ENCODE measurements around the gene IQCE.

The IQCE gene

DNA sequence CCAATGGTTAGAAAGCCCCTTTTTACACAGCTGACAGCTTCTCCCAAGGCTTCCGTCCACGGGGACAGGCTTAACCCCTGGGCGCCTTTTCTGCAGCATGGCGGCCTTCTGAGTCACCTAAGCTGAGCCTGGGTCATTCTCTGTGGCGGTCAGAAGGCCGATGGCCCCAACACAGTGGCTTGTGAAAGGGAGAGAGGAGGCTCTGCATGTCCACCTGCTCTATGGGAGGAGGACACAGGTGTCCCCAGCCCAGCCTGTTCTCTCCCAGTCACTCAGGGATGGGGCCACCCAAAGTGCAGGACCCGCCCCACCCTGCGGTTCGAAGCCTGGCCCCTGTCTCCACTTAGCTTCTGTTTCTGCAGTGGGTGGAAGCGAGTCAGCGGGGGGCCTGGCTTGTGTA is 52.6 kb downstream of the IQCE start:
- Histone ChIP-seq H3K36me3 (no peaks in the 10 kb centered on the region), H3K9me3 (ENCODE audit: severe bottlenecking) (no peaks in the 10 kb centered on the region), H3K4me3 (ENCODE audit: low read depth, low read length) (no peak overlapping the region), H3K27ac (no peak overlapping the region), H3K27me3 (ENCODE audit: insufficient read depth, low read depth, severe bottlenecking) (no peaks in the 10 kb centered on the region)
- TF ChIP-seq, protein P1, sequence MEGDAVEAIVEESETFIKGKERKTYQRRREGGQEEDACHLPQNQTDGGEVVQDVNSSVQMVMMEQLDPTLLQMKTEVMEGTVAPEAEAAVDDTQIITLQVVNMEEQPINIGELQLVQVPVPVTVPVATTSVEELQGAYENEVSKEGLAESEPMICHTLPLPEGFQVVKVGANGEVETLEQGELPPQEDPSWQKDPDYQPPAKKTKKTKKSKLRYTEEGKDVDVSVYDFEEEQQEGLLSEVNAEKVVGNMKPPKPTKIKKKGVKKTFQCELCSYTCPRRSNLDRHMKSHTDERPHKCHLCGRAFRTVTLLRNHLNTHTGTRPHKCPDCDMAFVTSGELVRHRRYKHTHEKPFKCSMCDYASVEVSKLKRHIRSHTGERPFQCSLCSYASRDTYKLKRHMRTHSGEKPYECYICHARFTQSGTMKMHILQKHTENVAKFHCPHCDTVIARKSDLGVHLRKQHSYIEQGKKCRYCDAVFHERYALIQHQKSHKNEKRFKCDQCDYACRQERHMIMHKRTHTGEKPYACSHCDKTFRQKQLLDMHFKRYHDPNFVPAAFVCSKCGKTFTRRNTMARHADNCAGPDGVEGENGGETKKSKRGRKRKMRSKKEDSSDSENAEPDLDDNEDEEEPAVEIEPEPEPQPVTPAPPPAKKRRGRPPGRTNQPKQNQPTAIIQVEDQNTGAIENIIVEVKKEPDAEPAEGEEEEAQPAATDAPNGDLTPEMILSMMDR (IDR thresholded peaks at IDR 0.05; ENCODE audit: low read depth, low read length): no peak
- no peak for DNase-seq

DNA sequence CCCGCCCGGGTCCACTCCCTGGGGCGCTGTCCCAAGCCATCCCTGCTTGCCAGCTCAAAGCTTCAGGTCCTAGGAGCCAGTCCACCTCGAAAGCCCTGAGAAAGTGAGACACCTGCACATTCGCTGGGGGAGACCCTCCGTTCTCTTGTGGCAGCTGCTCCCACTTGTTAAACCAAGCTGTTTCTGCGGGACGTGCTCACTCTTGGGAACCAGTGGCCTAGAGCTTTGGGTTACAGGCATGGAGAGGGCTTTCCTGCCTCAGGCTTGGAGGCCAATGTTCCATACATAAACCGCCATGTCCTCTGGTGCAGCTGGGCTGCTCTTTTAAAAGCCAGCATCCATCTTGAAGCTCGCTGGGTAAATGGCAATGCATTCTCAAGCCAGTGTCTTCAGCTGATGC is 53.1 kb downstream of the IQCE start:
- TF ChIP-seq, protein P1 (IDR thresholded peaks at IDR 0.05; ENCODE audit: low read depth, low read length): no peak
- Histone ChIP-seq H3K4me3 (ENCODE audit: low read depth, low read length) (no peak overlapping the region), H3K27ac (no peak overlapping the region), H3K9me3 (ENCODE audit: severe bottlenecking) (no peaks in the 10 kb centered on the region), H3K36me3 (no peaks in the 10 kb centered on the region), H3K27me3 (ENCODE audit: insufficient read depth, low read depth, severe bottlenecking) (no peaks in the 10 kb centered on the region)
- no peak for DNase-seq

DNA sequence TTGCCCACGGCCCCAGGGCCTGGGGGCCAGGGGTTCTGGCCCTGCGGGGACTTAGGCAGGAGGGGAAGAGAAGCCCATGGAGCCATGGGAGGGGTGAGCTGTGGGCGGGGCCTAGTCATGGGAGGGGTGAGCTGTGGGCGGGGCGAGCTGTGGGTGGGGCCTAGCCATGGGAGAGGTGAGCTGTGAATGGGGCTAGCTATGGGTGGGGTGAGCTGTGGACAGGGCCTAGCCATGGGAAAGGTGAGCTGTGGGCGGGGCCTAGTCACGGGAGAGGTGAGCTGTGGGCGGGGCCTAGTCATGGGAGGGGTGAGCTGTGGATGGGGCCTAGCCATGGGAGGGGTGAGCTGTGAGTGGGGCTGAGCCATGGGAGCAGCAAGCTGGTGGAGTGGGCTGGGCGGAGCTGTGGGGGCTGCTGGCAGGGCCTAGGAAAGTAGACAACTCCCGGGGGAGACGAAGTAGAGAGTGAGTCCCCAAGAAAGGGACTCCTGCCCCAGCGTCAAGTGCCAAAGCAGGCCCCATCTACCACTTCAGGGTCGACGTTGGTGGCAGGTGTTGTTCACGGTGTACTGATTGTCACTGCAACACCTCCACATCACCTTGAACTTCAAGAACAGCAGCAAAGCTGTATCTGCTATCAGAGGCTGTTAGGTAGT is 53.8 kb downstream of the IQCE start:
- Histone ChIP-seq H3K27me3 (ENCODE audit: insufficient read depth, low read depth, severe bottlenecking) (no peaks in the 10 kb centered on the region), H3K9me3 (ENCODE audit: severe bottlenecking) (no peaks in the 10 kb centered on the region), H3K36me3 (no peaks in the 10 kb centered on the region), H3K4me3 (ENCODE audit: low read depth, low read length) (no peak overlapping the region), H3K27ac (no peak overlapping the region)
- peak; percentile 56 for DNase-seq
- TF ChIP-seq, protein P1 (IDR thresholded peaks at IDR 0.05; ENCODE audit: low read depth, low read length): no peak

DNA sequence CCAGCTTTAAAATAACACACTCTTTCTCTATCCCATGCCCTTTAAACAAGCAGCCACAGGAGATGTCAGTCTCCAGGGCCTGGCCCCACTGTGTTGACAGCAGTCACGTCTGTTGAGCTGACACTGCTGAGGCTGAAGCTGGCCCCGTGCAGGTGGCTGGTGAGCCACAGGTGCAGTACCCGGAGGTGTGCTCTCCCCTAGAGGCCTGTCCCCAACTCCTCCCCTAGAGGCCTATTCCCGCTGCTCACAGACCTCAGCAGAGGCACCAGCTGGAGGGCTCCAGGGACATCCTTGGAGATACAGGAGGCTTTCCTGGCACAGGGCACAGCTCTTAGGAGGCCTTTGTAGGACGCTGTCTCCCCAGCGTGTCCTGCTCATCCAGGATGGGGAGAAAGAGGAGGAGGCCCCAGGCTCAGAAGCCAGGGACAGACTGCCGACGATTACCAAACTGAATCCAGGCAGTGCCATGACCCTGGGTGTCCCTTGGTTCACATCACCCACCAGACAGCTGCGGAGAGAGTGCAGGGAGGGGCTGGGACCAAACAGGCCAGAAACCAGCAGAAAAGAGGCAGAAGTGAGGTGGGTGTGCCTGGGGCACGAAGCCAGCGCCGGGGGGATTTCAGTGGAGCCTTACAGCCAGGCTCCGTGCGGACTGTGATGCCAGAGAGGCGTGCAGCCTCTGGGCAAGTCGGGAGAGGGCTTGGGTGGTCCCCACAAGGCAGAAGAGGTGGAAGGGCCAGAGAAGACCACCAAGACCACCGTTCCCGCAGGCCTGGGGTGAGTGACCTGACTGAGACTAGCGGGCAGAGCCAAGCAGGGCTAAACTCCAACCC is 54.5 kb downstream of the IQCE start:
- no peaks in the 10 kb centered on the region for H3K9me3 ChIP-seq (ENCODE audit: severe bottlenecking)
- DNase-seq: no peak
- H3K36me3 ChIP-seq: no peaks in the 10 kb centered on the region
- no peak overlapping the region for H3K4me3 ChIP-seq (ENCODE audit: low read depth, low read length)
- TF ChIP-seq, protein P1 (IDR thresholded peaks at IDR 0.05; ENCODE audit: low read depth, low read length): no peak
- no peak overlapping the region for H3K27ac ChIP-seq
- H3K27me3 ChIP-seq (ENCODE audit: insufficient read depth, low read depth, severe bottlenecking): no peaks in the 10 kb centered on the region

DNA sequence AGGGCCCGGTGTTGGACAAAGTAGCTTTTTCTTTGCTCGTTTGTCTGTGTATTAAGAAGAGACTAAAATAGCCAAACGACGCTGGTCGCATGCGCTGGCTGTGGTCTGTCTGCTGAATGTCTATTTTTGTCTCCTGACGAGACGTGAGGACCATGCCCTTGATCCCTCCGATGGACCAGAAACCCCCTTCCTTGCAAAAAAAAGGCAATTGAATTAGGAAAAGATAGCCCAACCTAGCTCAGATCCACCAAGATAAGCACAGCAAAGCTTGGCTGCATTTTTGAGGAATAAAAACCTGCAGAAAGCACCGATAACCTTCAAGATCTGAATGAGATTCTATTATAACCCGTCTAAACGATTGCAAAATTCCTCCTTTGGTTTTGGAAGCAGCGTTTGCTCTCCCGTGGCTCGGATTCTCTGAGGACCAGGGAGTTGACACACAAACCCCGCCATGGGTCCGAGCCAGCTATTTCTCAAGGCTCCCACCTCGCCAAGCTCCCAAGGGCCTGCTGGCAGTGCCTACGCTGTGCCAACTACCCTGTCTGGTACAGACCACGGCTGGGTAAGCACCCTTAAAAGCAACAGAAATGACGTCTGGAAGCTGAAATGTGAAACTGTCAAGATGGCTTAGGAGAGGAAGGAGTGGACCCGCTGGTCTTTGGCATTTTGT is 55.3 kb downstream of the IQCE start:
- TF ChIP-seq, protein P1 (IDR thresholded peaks at IDR 0.05; ENCODE audit: low read depth, low read length): no peak
- DNase-seq: no peak
- H3K27me3 ChIP-seq (ENCODE audit: insufficient read depth, low read depth, severe bottlenecking): no peaks in the 10 kb centered on the region
- no peak overlapping the region for H3K27ac ChIP-seq
- no peaks in the 10 kb centered on the region for H3K36me3 ChIP-seq
- H3K9me3 ChIP-seq (ENCODE audit: severe bottlenecking): no peaks in the 10 kb centered on the region
- no peak overlapping the region for H3K4me3 ChIP-seq (ENCODE audit: low read depth, low read length)
